NCI-H2196 (cell line): Measurements from ENCODE around the gene GAREM1.
A peak's percentile ranks its signal among the peaks of the same experiment; 100 is the strongest.
"Not testable (repeated sequence)": the region's sequence is repeated elsewhere in the genome, so short reads cannot be mapped to it uniquely, and the experiment has no call there.

Source experiments
- DNase-seq: peaks from one replicate; lab custom pipeline; 2025; ENCODE audit not compliant: unreplicated experiment; lab: John Stamatoyannopoulos, UW

The GAREM1 gene

GRCh38 chr18:32470714-32471633, at the start of gene GAREM1:
TSS of gene GAREM1 (minus strand) at chr18:32470882. CDS start at chr18:32470428, 454 bp downstream.
- peak; percentile 96 for DNase-seq

- no peak for DNase-seq
These were observed 40.5 kb upstream of the GAREM1 start for GRCh38 chr18:32511147-32511546.

- DNase-seq: no peak
These were observed 38.4 kb upstream of the GAREM1 start for GRCh38 chr18:32509111-32509510.

GRCh38 chr18:32507093-32507492, 36.4 kb upstream of the GAREM1 start:
- no peak for DNase-seq

- DNase-seq: no peak
These were observed 31.3 kb upstream of the GAREM1 start for GRCh38 chr18:32502014-32502413.

GRCh38 chr18:32501242-32501641, 30.6 kb upstream of the GAREM1 start:
- DNase-seq: not testable (repeated sequence)

GRCh38 chr18:32483002-32483401, 12.3 kb upstream of the GAREM1 start:
- no peak for DNase-seq

- no peak for DNase-seq
These were observed 11.4 kb upstream of the GAREM1 start for GRCh38 chr18:32482117-32482516.

- no peak for DNase-seq
These were observed 9.9 kb upstream of the GAREM1 start for GRCh38 chr18:32480581-32480980.

GRCh38 chr18:32478807-32479206, 8.1 kb upstream of the GAREM1 start:
- DNase-seq: no peak

- DNase-seq: no peak
These were observed 7.6 kb upstream of the GAREM1 start for GRCh38 chr18:32478317-32478716.

- no peak for DNase-seq
These were observed 5.4 kb upstream of the GAREM1 start for GRCh38 chr18:32476106-32476505.

GRCh38 chr18:32475069-32475468, 4.4 kb upstream of the GAREM1 start:
- not testable (repeated sequence) for DNase-seq

GRCh38 chr18:32473325-32473724, 2.6 kb upstream of the GAREM1 start:
- DNase-seq: no peak

GRCh38 chr18:32472841-32473240, 2.2 kb upstream of the GAREM1 start:
- DNase-seq: no peak

GRCh38 chr18:32470460-32470713, 295 bp downstream of the GAREM1 start:
- DNase-seq: no peak

- peak; percentile 44 for DNase-seq
These were observed 807 bp downstream of the GAREM1 start for GRCh38 chr18:32469691-32470459.

- DNase-seq: no peak
These were observed 1.5 kb downstream of the GAREM1 start for GRCh38 chr18:32469190-32469651.

GRCh38 chr18:32468147-32468845, 2.4 kb downstream of the GAREM1 start:
- no peak for DNase-seq

GRCh38 chr18:32461709-32462272, 8.9 kb downstream of the GAREM1 start:
- no peak for DNase-seq

GRCh38 chr18:32460171-32460731, 10.4 kb downstream of the GAREM1 start:
- DNase-seq: no peak
